ENCODE data around the gene MAPRE2. TPM values are rescaled to one million over a fixed set of nuclear protein-coding genes. Genes with fewer than 3 reads are reported as not detected.

MAPRE2 gene
- total RNA-seq, 1 donor from 2014 or later: 120 TPM

- no peak for TF ChIP-seq CTCF (IDR thresholded peaks at IDR 0.05; ENCODE audit: borderline replicate concordance)
- H3K27ac ChIP-seq (replicated peaks): no peak overlapping the region
- intact Hi-C loops (cut with micrococcal nuclease): no loop called here
These were observed 41.4 kb upstream of the MAPRE2 start for GRCh38 chr18:34999756-35000289.

GRCh38 chr18:35000457-35000856 is 40.8 kb upstream of the MAPRE2 start:
- Histone ChIP-seq H3K4me1 (no peaks in the 10 kb centered on the region), H3K36me3 (no peaks in the 10 kb centered on the region), H3K4me3 (no peak overlapping the region), H3K9me3 (replicated peaks) (no peaks in the 10 kb centered on the region), H3K27me3 (ENCODE audit: low read depth) (no peaks in the 10 kb centered on the region), H3K27ac (replicated peaks) (no peak overlapping the region)
- TF ChIP-seq CTCF (IDR thresholded peaks at IDR 0.05; ENCODE audit: borderline replicate concordance): no peak
- intact Hi-C loops (cut with micrococcal nuclease): no loop called here
- DNase-seq: no peak

More at GRCh38 chr18:34999756-35000289, 41.4 kb upstream of the MAPRE2 start:
- Histone ChIP-seq H3K27me3 (ENCODE audit: low read depth) (no peaks in the 10 kb centered on the region), H3K4me3 (no peak overlapping the region), H3K36me3 (no peaks in the 10 kb centered on the region), H3K9me3 (replicated peaks) (no peaks in the 10 kb centered on the region), H3K4me1 (no peaks in the 10 kb centered on the region)
- DNase-seq: no peak

- TF ChIP-seq CTCF (IDR thresholded peaks at IDR 0.05; ENCODE audit: borderline replicate concordance): no peak
- H3K36me3 ChIP-seq: no peaks in the 10 kb centered on the region
- no peaks in the 10 kb centered on the region for H3K27me3 ChIP-seq (ENCODE audit: low read depth)
- no peak overlapping the region for H3K27ac ChIP-seq (replicated peaks)
- DNase-seq: no peak
- intact Hi-C loops (cut with micrococcal nuclease): no loop called here
- H3K9me3 ChIP-seq (replicated peaks): no peaks in the 10 kb centered on the region
- no peaks in the 10 kb centered on the region for H3K4me1 ChIP-seq
- H3K4me3 ChIP-seq: no peak overlapping the region
These were observed 39.1 kb upstream of the MAPRE2 start for GRCh38 chr18:35002120-35002519.

GRCh38 chr18:35005963-35006577 is 35.1 kb upstream of the MAPRE2 start:
- intact Hi-C loops (cut with micrococcal nuclease): loop anchor here (1.0 to 5.0 kb wide), 2 partner anchors 138 to 341 kb away; no protein-coding TSS in a partner anchor
- no peaks in the 10 kb centered on the region for H3K9me3 ChIP-seq (replicated peaks)
- H3K4me1 ChIP-seq: no peaks in the 10 kb centered on the region
- no peak overlapping the region for H3K27ac ChIP-seq (replicated peaks)
- no peaks in the 10 kb centered on the region for H3K27me3 ChIP-seq (ENCODE audit: low read depth)
- TF ChIP-seq CTCF (IDR thresholded peaks at IDR 0.05; ENCODE audit: borderline replicate concordance): peak; percentile 81
- DNase-seq: no peak
- H3K4me3 ChIP-seq: no peak overlapping the region
- H3K36me3 ChIP-seq: no peaks in the 10 kb centered on the region

GRCh38 chr18:35010156-35010555 is 31.1 kb upstream of the MAPRE2 start:
- no peak for DNase-seq
- no peak for TF ChIP-seq CTCF (IDR thresholded peaks at IDR 0.05; ENCODE audit: borderline replicate concordance)

More at GRCh38 chr18:35010156-35010555, 31.1 kb upstream of the MAPRE2 start:
- H3K9me3 ChIP-seq (replicated peaks): no peaks in the 10 kb centered on the region
- H3K4me1 ChIP-seq: no peaks in the 10 kb centered on the region
- no peak overlapping the region for H3K4me3 ChIP-seq
- no peak overlapping the region for H3K27ac ChIP-seq (replicated peaks)
- H3K27me3 ChIP-seq (ENCODE audit: low read depth): no peaks in the 10 kb centered on the region
- no peaks in the 10 kb centered on the region for H3K36me3 ChIP-seq
- intact Hi-C loops (cut with micrococcal nuclease): no loop called here
